GM04503 (cell line): Measurements from ENCODE around the gene ZC3H18.

ENCODE experiments used
- DNase-seq: peaks from one replicate; pipeline ENCODE4 v3.0.0-alpha.2; 2012; ENCODE audit warnings: low read depth

The ZC3H18 gene

GRCh38 chr16:88640498-88641247, 70.5 kb downstream of the ZC3H18 start:
- no peak for DNase-seq

- DNase-seq, result no peak
Observed at GRCh38 chr16:88642881-88643643, 72.9 kb downstream of the ZC3H18 start.

GRCh38 chr16:88643644-88643932, 73.4 kb downstream of the ZC3H18 start:
- no peak for DNase-seq

GRCh38 chr16:88645455-88645854, 75.3 kb downstream of the ZC3H18 start:
- DNase-seq, result no peak

GRCh38 chr16:88645941-88646340, 75.7 kb downstream of the ZC3H18 start:
- DNase-seq, result no peak

- DNase-seq, result no peak
Observed at GRCh38 chr16:88646345-88647034, 76.3 kb downstream of the ZC3H18 start.

GRCh38 chr16:88647178-88648070, 77.2 kb downstream of the ZC3H18 start:
- DNase-seq, result no peak

- no peak for DNase-seq
Observed at GRCh38 chr16:88649195-88649923, 79.2 kb downstream of the ZC3H18 start.

- no peak for DNase-seq
Observed at GRCh38 chr16:88649924-88650748, 79.9 kb downstream of the ZC3H18 start.

GRCh38 chr16:88650749-88651275, 80.6 kb downstream of the ZC3H18 start, which contains the start of gene CYBA:
Gene CYBA, minus strand, starts transcription at chr16:88651053. Its CDS starts 40 bp downstream, at chr16:88651013.
- DNase-seq, result no peak

- DNase-seq, result no peak
Observed at GRCh38 chr16:88651276-88651988, 81.2 kb downstream of the ZC3H18 start.

GRCh38 chr16:88651989-88652761, 82.0 kb downstream of the ZC3H18 start:
- DNase-seq, result no peak

GRCh38 chr16:88652762-88653063, 82.5 kb downstream of the ZC3H18 start:
- no peak for DNase-seq

GRCh38 chr16:88653101-88653500, 82.9 kb downstream of the ZC3H18 start:
- no peak for DNase-seq

- DNase-seq, result no peak
Observed at GRCh38 chr16:88653596-88654362, 83.6 kb downstream of the ZC3H18 start.

GRCh38 chr16:88654363-88655052, 84.3 kb downstream of the ZC3H18 start:
- DNase-seq, result no peak

GRCh38 chr16:88655053-88655732, 85.0 kb downstream of the ZC3H18 start:
- DNase-seq, result no peak
